Kidney tubule cell (primary cell): ENCODE data around the gene CREG2.
"Not testable (repeated sequence)": the region's sequence is repeated elsewhere in the genome, so short reads cannot be mapped to it uniquely, and the experiment has no call there.

Experiments
- DNase-seq: peaks from one replicate; pipeline ENCODE4 v3.0.0-alpha.2; 2018; ENCODE audit warnings: low spot score

CREG2 gene

GRCh38 chr2:101371636-101372035 is 15.7 kb downstream of the CREG2 start:
- peak; percentile 13 for DNase-seq

GRCh38 chr2:101369100-101369499 is 18.2 kb downstream of the CREG2 start:
- DNase-seq, result no peak

- no peak for DNase-seq
Measured at GRCh38 chr2:101368376-101368775, 18.9 kb downstream of the CREG2 start.

- DNase-seq, result no peak
Measured at GRCh38 chr2:101367508-101367907, 19.8 kb downstream of the CREG2 start.

- DNase-seq, result no peak
Measured at GRCh38 chr2:101364878-101365277, 22.4 kb downstream of the CREG2 start.

- no peak for DNase-seq
Measured at GRCh38 chr2:101362777-101363176, 24.5 kb downstream of the CREG2 start.

GRCh38 chr2:101362316-101362715 is 25.0 kb downstream of the CREG2 start:
- DNase-seq, result no peak

GRCh38 chr2:101361522-101361921 is 25.8 kb downstream of the CREG2 start:
- DNase-seq, result no peak

GRCh38 chr2:101361121-101361520 is 26.2 kb downstream of the CREG2 start:
- DNase-seq, result no peak

GRCh38 chr2:101360232-101360631 is 27.1 kb downstream of the CREG2 start:
- peak; percentile 86 for DNase-seq

- DNase-seq, result no peak
Measured at GRCh38 chr2:101359410-101359954, 27.8 kb downstream of the CREG2 start.

- DNase-seq, result peak; percentile 79
Measured at GRCh38 chr2:101357376-101357775, 29.9 kb downstream of the CREG2 start.

- DNase-seq, result peak; percentile 34
Measured at GRCh38 chr2:101356521-101356920, 30.8 kb downstream of the CREG2 start.

- no peak for DNase-seq
Measured at GRCh38 chr2:101356055-101356454, 31.2 kb downstream of the CREG2 start.

GRCh38 chr2:101355401-101356054 is 31.8 kb downstream of the CREG2 start:
- DNase-seq, result peak; percentile 48

GRCh38 chr2:101354420-101355311 is 32.6 kb downstream of the CREG2 start:
- no peak for DNase-seq

GRCh38 chr2:101352631-101353030 is 34.7 kb downstream of the CREG2 start:
- not testable (repeated sequence) for DNase-seq

GRCh38 chr2:101351207-101351606 is 36.1 kb downstream of the CREG2 start:
- DNase-seq, result no peak

- peak; percentile 37 for DNase-seq
Measured at GRCh38 chr2:101349893-101350662, 37.2 kb downstream of the CREG2 start.

- no peak for DNase-seq
Measured at GRCh38 chr2:101348883-101349282, 38.4 kb downstream of the CREG2 start.

GRCh38 chr2:101346909-101347308 is 40.4 kb downstream of the CREG2 start:
- DNase-seq, result no peak

- no peak for DNase-seq
Measured at GRCh38 chr2:101344137-101344536, 43.2 kb downstream of the CREG2 start.
